ENCODE measurements around the gene TGFB3. TPM values are rescaled to one million over a fixed set of nuclear protein-coding genes. Genes with fewer than 3 reads are reported as not detected.

The TGFB3 gene
- total RNA-seq, 2 experiments from 2014 or later, result 8.4 to 11.8 TPM

DNA sequence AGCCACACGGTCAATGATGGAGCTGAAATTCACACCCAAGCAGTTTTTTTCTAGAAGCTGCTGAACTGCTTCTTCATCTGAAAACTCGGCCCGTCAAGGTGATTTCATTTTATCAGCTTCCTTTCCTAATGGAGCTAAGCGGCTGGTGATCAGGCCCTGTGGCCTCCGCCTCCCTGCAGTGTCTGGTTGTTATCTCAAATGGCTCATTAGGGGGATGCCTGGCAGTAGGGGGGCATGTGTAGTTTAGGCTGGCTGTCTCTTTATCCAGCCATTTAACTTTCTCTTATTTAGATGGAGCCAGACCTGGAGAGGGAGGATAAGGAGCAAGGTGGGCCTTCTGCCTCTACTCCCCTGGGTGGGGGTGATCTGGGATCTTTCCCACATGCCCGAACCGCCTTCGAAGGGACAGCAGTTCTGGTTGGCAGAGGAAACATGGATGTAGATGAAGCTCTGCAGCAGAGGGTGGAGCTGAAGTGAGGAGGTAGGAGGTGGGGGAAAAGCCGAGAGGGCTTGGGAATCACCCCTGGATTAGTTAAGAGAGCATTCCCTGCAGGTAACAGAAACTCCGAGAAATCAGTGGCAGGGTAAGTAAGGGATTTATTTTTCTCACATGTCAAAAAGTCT lies 64.4 kb downstream of the TGFB3 start:
- Histone ChIP-seq H3K4me3 (ENCODE audit: low read length) (no peak overlapping the region), H3K4me1 (ENCODE audit: insufficient read depth, low read length) (no peaks in the 10 kb centered on the region), H3K36me3 (ENCODE audit: insufficient read depth, low read length) (no peaks in the 10 kb centered on the region), H3K27me3 (ENCODE audit: control insufficient read depth in 1 of 2, insufficient read depth in 2 of 2, low read length in 2 of 2) (no peaks in the 10 kb centered on the region), H3K9me3 (ENCODE audit: control insufficient read depth in 1 of 2, insufficient read depth in 1 of 2, low read length in 2 of 2) (peaks cover 0 to 6% of the 10 kb centered on the region in 2 experiments), H3K27ac (ENCODE audit: low read depth in 1 of 2, low read length in 2 of 2) (peak overlapping the region in 1 of 2 donors; percentile 1)
- intact Hi-C loops (cut with DNase I, micrococcal nuclease), result no loop called here
- Mint-ChIP-seq H3K4me1 (ENCODE audit: low read depth) (no peaks in the 10 kb centered on the region), H3K27me3 (no peaks in the 10 kb centered on the region), H3K9me3 (no peaks in the 10 kb centered on the region), H3K27ac (no peak overlapping the region), H3K36me3 (ENCODE audit: low read depth) (no peaks in the 10 kb centered on the region), H3K4me3 (no peak overlapping the region)
- TF ChIP-seq, protein P1, sequence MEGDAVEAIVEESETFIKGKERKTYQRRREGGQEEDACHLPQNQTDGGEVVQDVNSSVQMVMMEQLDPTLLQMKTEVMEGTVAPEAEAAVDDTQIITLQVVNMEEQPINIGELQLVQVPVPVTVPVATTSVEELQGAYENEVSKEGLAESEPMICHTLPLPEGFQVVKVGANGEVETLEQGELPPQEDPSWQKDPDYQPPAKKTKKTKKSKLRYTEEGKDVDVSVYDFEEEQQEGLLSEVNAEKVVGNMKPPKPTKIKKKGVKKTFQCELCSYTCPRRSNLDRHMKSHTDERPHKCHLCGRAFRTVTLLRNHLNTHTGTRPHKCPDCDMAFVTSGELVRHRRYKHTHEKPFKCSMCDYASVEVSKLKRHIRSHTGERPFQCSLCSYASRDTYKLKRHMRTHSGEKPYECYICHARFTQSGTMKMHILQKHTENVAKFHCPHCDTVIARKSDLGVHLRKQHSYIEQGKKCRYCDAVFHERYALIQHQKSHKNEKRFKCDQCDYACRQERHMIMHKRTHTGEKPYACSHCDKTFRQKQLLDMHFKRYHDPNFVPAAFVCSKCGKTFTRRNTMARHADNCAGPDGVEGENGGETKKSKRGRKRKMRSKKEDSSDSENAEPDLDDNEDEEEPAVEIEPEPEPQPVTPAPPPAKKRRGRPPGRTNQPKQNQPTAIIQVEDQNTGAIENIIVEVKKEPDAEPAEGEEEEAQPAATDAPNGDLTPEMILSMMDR (IDR thresholded peaks at IDR 0.05), result no peak
- DNase-seq (no peak), ATAC-seq (ENCODE audit: poor library complexity) (no peak)
- ChIA-PET CTCF (interaction anchor here (1.0 to 2.4 kb wide), 2 partner anchors 11 kb away, joined by 4 to 6 read pairs; no protein-coding TSS in a partner anchor), POLR2A (no interaction called here)

DNA sequence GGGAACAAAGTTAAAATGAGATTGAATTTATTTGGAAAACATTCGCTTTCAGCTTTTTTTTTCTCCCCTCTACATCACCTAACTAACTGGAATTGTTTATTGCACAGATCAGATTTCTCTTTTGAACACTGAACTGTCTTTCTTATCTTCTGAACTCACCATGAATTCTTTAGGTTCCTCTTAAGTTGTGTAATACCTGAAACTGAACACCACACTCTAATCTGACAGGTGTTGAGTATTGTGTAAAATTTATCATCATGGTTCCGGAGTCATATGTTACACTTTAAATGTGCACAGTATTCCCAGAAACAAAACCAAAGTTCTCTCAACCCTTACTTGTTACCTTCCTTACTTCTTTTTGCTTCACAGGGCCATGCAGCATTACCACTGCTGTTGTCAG lies 66.8 kb downstream of the TGFB3 start:
- Histone ChIP-seq H3K4me3 (ENCODE audit: low read length) (no peak overlapping the region), H3K27me3 (ENCODE audit: control insufficient read depth in 1 of 2, insufficient read depth in 2 of 2, low read length in 2 of 2) (no peaks in the 10 kb centered on the region), H3K27ac (ENCODE audit: low read depth in 1 of 2, low read length in 2 of 2) (no peak overlapping the region), H3K4me1 (ENCODE audit: insufficient read depth, low read length) (no peaks in the 10 kb centered on the region), H3K9me3 (ENCODE audit: control insufficient read depth in 1 of 2, insufficient read depth in 1 of 2, low read length in 2 of 2) (peaks cover 0 to 3% of the 10 kb centered on the region in 2 experiments), H3K36me3 (ENCODE audit: insufficient read depth, low read length) (no peaks in the 10 kb centered on the region)
- DNase-seq (no peak), ATAC-seq (ENCODE audit: poor library complexity) (no peak)
- ChIA-PET CTCF (no interaction called here), POLR2A (no interaction called here)
- H3K4me3 Mint-ChIP-seq, result no peak overlapping the region
- H3K4me1 Mint-ChIP-seq (ENCODE audit: low read depth), result no peaks in the 10 kb centered on the region
- H3K9me3 Mint-ChIP-seq, result no peaks in the 10 kb centered on the region
- no peaks in the 10 kb centered on the region for H3K36me3 Mint-ChIP-seq (ENCODE audit: low read depth)
- TF ChIP-seq, protein P1 (IDR thresholded peaks at IDR 0.05), result no peak
- H3K27ac Mint-ChIP-seq, result no peak overlapping the region
- no peaks in the 10 kb centered on the region for H3K27me3 Mint-ChIP-seq
- intact Hi-C loops (cut with DNase I, micrococcal nuclease), result no loop called here

DNA sequence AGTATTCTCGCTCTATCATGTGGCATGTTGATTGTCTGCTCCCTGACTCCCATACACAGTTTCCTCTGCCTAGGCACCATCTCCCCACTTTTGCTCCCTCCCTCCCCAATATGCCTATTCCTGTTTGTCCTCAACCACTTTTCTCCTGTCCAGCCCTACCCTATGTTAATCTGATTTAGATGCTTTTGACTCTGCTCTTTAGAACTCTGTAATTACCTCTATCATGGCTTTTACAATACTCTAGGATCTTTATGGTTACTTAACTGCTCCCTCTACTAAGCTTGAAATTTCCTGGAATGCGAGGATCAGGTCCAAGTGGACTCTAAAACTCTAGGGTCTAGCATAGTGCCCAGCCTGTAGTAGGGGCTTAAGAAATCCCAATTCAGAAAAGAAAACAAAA lies 68.6 kb downstream of the TGFB3 start:
- H3K27me3 Mint-ChIP-seq, result no peaks in the 10 kb centered on the region
- H3K36me3 ChIP-seq (ENCODE audit: insufficient read depth, low read length), result no peaks in the 10 kb centered on the region
- no peak overlapping the region for H3K4me3 ChIP-seq (ENCODE audit: low read length)
- H3K27me3 ChIP-seq (ENCODE audit: control insufficient read depth in 1 of 2, insufficient read depth in 2 of 2, low read length in 2 of 2), result no peaks in the 10 kb centered on the region
- H3K9me3 Mint-ChIP-seq, result no peaks in the 10 kb centered on the region
- TF ChIP-seq, protein P1 (IDR thresholded peaks at IDR 0.05), result no peak
- intact Hi-C loops (cut with DNase I, micrococcal nuclease), result loop anchor here in 1 of 2 experiments (1.0 kb wide), 1 partner anchor 47 kb away; no protein-coding TSS in a partner anchor
- no peak overlapping the region for H3K27ac ChIP-seq (ENCODE audit: low read depth in 1 of 2, low read length in 2 of 2)
- H3K4me1 Mint-ChIP-seq (ENCODE audit: low read depth), result no peaks in the 10 kb centered on the region
- ChIA-PET CTCF (no interaction called here), POLR2A (no interaction called here)
- ATAC-seq (ENCODE audit: poor library complexity) (no peak), DNase-seq (no peak)
- no peak overlapping the region for H3K27ac Mint-ChIP-seq
- H3K9me3 ChIP-seq (ENCODE audit: control insufficient read depth in 1 of 2, insufficient read depth in 1 of 2, low read length in 2 of 2), result no peaks in the 10 kb centered on the region
- H3K4me3 Mint-ChIP-seq, result no peak overlapping the region
- no peaks in the 10 kb centered on the region for H3K36me3 Mint-ChIP-seq (ENCODE audit: low read depth)
- H3K4me1 ChIP-seq (ENCODE audit: insufficient read depth, low read length), result no peaks in the 10 kb centered on the region
